Loucy (cell line): ENCODE data around the gene BTN1A1.

ENCODE experiments used
- H2AFZ ChIP-seq: fragments of 200-600 bp; sonication (generic); 2 replicates; pipeline ENCODE4 v1.6.0; 2016; ENCODE audit warnings: antibody characterized with exemption, mild to moderate bottlenecking, low read length, moderate library complexity
- H3F3A ChIP-seq: fragments of 200-600 bp; 2 replicates; pipeline ENCODE4 v1.6.0; 2016; ENCODE audit warnings: antibody characterized with exemption, low read depth, mild to moderate bottlenecking
- H3K27me3 ChIP-seq: fragments of 200-600 bp; sonication (generic); 2 replicates; pipeline ENCODE4 v1.6.1; 2014; ENCODE audit warnings: low read length, mild to moderate bottlenecking; ENCODE audit not compliant: insufficient read depth, poor library complexity, severe bottlenecking
- H3K36me3 ChIP-seq: fragments of 200-600 bp; sonication (generic); 2 replicates; pipeline ENCODE4 v1.6.1; 2016; ENCODE audit warnings: low read length; ENCODE audit not compliant: insufficient read depth
- H3K4me1 ChIP-seq: fragments of 200-600 bp; sonication (generic); 2 replicates; pipeline ENCODE4 v1.5.1; 2014; ENCODE audit warnings: low read length, mild to moderate bottlenecking; ENCODE audit not compliant: insufficient read depth, poor library complexity, severe bottlenecking
- H3K4me2 ChIP-seq: fragments of 200-600 bp; sonication (generic); 2 replicates; pipeline ENCODE4 v1.6.0; 2014; ENCODE audit warnings: antibody characterized with exemption, low read length, low read depth, mild to moderate bottlenecking; ENCODE audit not compliant: poor library complexity, severe bottlenecking
- H3K4me3 ChIP-seq: fragments of 200-600 bp; sonication (generic); 2 replicates; pipeline ENCODE4 v1.5.1; 2014; ENCODE audit warnings: low read length, mild to moderate bottlenecking, mixed read lengths; ENCODE audit not compliant: poor library complexity, severe bottlenecking
- H3K79me2 ChIP-seq: fragments of 200-600 bp; sonication (generic); 2 replicates; pipeline ENCODE4 v1.6.1; 2014; ENCODE audit warnings: low read length; ENCODE audit not compliant: insufficient read depth
- H3K9ac ChIP-seq: fragments of 200-600 bp; sonication (generic); 2 replicates; pipeline ENCODE4 v1.6.0; 2014; ENCODE audit warnings: mild to moderate bottlenecking, low read depth, low read length, moderate library complexity; ENCODE audit not compliant: poor library complexity, severe bottlenecking
- H3K9me2 ChIP-seq: fragments of 200-600 bp; sonication (generic); replicated peaks from 2 replicates; pipeline ENCODE4 v1.6.1; 2016; ENCODE audit warnings: low read depth, low read length, mixed read lengths
- H3K9me3 ChIP-seq: fragments of 200-600 bp; sonication (generic); 2 replicates; pipeline ENCODE4 v1.6.1; 2014; ENCODE audit warnings: mild to moderate bottlenecking, antibody characterized with exemption, low read length, low read depth; ENCODE audit not compliant: insufficient read depth
- H4K20me1 ChIP-seq: fragments of 200-600 bp; sonication (generic); 2 replicates; pipeline ENCODE4 v1.6.0; 2014; ENCODE audit warnings: antibody characterized with exemption, low read length, mild to moderate bottlenecking; ENCODE audit not compliant: insufficient read depth, poor library complexity, severe bottlenecking
- CTCF ChIP-seq: fragments of 200-600 bp; sonication (generic); conservative IDR thresholded peaks from 2 replicates; pipeline ENCODE4 v1.5.1; 2014; ENCODE audit warnings: mild to moderate bottlenecking, antibody characterized with exemption, low read length
- EZH2phosphoT487 ChIP-seq: fragments of 200-600 bp; IDR thresholded peaks from 2 replicates; pipeline ENCODE4 v1.6.1; 2018; ENCODE audit warnings: antibody characterized with exemption, mild to moderate bottlenecking, moderate library complexity, borderline replicate concordance

BTN1A1 gene, protein sequence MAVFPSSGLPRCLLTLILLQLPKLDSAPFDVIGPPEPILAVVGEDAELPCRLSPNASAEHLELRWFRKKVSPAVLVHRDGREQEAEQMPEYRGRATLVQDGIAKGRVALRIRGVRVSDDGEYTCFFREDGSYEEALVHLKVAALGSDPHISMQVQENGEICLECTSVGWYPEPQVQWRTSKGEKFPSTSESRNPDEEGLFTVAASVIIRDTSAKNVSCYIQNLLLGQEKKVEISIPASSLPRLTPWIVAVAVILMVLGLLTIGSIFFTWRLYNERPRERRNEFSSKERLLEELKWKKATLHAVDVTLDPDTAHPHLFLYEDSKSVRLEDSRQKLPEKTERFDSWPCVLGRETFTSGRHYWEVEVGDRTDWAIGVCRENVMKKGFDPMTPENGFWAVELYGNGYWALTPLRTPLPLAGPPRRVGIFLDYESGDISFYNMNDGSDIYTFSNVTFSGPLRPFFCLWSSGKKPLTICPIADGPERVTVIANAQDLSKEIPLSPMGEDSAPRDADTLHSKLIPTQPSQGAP

DNA sequence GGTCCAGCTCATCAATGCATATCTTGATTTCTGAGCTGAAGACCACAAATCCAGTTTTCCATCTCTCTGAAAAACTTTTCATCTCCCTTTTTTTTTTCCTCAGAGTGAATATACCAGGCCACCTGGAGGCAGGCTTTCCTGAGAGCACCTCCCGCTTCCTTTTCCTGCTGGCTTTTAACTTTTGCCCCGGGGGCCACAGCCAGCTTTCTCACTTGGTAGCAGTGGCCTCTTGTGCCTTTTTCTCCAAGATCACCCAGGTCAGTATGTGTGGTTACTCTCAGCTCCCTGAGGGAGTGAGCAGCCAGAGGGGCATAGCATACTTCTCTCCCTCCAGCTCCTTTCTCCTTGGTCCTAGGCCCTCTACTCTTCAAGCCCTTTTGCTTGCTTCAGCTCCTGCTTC, at the start of gene BTN1A1:
Gene BTN1A1, plus strand, starts transcription at position 202 of the 400 bp plus-strand sequence. CDS start 984 bp downstream, outside the sequence.
- H3K36me3 ChIP-seq: no peaks in the 10 kb centered on the region
- no peak within 1 kb of the TSS for H3K4me3 ChIP-seq
- H3F3A ChIP-seq: no peaks in the 10 kb centered on the region
- peak within 1 kb of the TSS; percentile 62 for H2AFZ ChIP-seq
- no peaks in the 10 kb centered on the region for H3K79me2 ChIP-seq
- peak within 1 kb of the TSS; percentile 38 for H3K4me2 ChIP-seq
- H3K9me2 ChIP-seq: no peaks in the 10 kb centered on the region
- peak within 1 kb of the TSS; percentile 38 for H3K9ac ChIP-seq
- no peaks in the 10 kb centered on the region for H3K9me3 ChIP-seq
- peaks cover 28% of the 10 kb centered on the region for H3K4me1 ChIP-seq
- no peaks in the 10 kb centered on the region for H3K27me3 ChIP-seq
- no peak for TF ChIP-seq CTCF
- TF ChIP-seq EZH2phosphoT487: no peak
- no peaks in the 10 kb centered on the region for H4K20me1 ChIP-seq

DNA sequence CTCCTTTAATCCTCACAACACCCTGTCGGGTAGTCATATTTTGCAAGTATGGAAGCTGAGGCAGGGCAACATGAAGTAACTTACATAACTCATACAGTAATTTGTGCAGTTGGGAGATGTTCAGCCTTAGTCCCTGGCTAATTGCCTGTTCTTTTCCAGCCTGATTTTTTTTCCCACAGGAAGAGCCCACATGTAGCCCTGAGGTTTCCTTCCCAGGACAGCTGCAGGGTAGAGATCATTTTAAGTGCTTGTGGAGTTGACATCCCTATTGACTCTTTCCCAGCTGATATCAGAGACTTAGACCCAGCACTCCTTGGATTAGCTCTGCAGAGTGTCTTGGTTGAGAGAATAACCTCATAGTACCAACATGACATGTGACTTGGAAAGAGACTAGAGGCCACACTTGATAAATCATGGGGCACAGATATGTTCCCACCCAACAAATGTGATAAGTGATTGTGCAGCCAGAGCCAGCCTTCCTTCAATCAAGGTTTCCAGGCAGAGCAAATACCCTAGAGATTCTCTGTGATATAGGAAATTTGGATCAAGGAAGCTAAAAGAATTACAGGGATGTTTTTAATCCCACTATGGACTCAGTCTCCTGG, 47.4 kb upstream of the BTN1A1 start:
- Histone ChIP-seq H3K9me2 (no peaks in the 10 kb centered on the region), H3K36me3 (no peaks in the 10 kb centered on the region), H3K4me2 (no peak overlapping the region), H4K20me1 (no peaks in the 10 kb centered on the region), H2AFZ (no peak overlapping the region), H3K4me3 (no peak overlapping the region), H3K4me1 (peaks cover 5% of the 10 kb centered on the region), H3K27me3 (no peaks in the 10 kb centered on the region), H3F3A (no peaks in the 10 kb centered on the region), H3K79me2 (no peaks in the 10 kb centered on the region), H3K9me3 (no peaks in the 10 kb centered on the region), H3K9ac (no peak overlapping the region)
- TF ChIP-seq EZH2phosphoT487: no peak
- TF ChIP-seq CTCF: no peak

DNA sequence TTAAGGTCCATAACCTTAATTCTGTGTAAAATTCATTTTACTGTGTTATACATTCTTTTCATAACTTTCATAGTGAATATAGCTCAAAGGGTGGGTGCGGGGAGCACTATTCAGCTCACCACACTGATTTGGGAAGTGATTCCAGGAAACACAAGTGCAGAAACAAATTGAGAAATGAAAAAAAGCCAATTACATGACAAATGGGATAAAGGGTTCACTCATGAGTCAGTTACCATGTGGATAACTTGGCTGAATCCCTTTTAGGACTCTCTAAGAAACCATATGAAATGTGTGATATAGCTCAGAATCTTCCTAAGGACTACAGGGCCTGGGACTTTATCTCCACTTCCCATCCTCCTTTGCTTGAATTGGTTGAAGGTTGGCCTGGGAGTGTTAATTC, 45.5 kb upstream of the BTN1A1 start:
- H3K4me2 ChIP-seq: no peak overlapping the region
- H3K9me3 ChIP-seq: no peaks in the 10 kb centered on the region
- peaks cover 19% of the 10 kb centered on the region for H3K79me2 ChIP-seq
- no peaks in the 10 kb centered on the region for H3F3A ChIP-seq
- TF ChIP-seq EZH2phosphoT487 (no peak), CTCF (no peak)
- peaks cover 3% of the 10 kb centered on the region for H4K20me1 ChIP-seq
- H3K36me3 ChIP-seq: no peaks in the 10 kb centered on the region
- no peaks in the 10 kb centered on the region for H3K9me2 ChIP-seq
- peaks cover 13% of the 10 kb centered on the region for H3K4me1 ChIP-seq
- H3K4me3 ChIP-seq: no peak overlapping the region
- H2AFZ ChIP-seq: no peak overlapping the region
- H3K27me3 ChIP-seq: no peaks in the 10 kb centered on the region
- no peak overlapping the region for H3K9ac ChIP-seq
